H1 (cell line): ENCODE measurements around the gene PHF3. TPM values are rescaled to one million over a fixed set of nuclear protein-coding genes. Genes with fewer than 3 reads are reported as not detected.

Experiments used
- CTCF ChIA-PET: fragments of 300-600 bp; sonication (Branson Sonifier 250); formaldehyde crosslinking; loops from one replicate; lab custom pipeline; 2021; ENCODE audit not compliant: partially characterized antibody; lab: Charles Lee
- POLR2A ChIA-PET: fragments of 300-600 bp; sonication (Branson Sonifier 250); formaldehyde crosslinking; loops from one replicate; lab custom pipeline; 2021; ENCODE audit warnings: inconsistent platforms; ENCODE audit not compliant: partially characterized antibody; lab: Charles Lee
- DNase-seq, 2 experiments: peaks; one replicate each; pipeline versions ENCODE4 v3.0.0 to v3.0.0-alpha.2; 2010 to 2022; ENCODE audit warnings: low spot score in 2 of 2, low read depth in 1 of 2, mixed read lengths in 1 of 2
- FAIRE-seq: peaks from 2 replicates; lab custom pipeline; 2011; peaks lifted over from hg19 to GRCh38; lab: Jason Lieb, UNC
- H2AFZ ChIP-seq: 2 replicates; pipeline ENCODE4 v1.8.1; 2012; ENCODE audit warnings: low read length, inconsistent platforms
- H2AK5ac ChIP-seq: 2 replicates; pipeline ENCODE4 v1.6.1; 2013; ENCODE audit warnings: low read depth, low read length
- H2BK120ac ChIP-seq: replicated peaks from 2 replicates; pipeline ENCODE3; 2013; ENCODE audit warnings: low read depth, low read length, inconsistent platforms
- H2BK12ac ChIP-seq: 2 replicates; pipeline ENCODE4 v1.6.1; 2013; ENCODE audit warnings: low read depth, low read length
- H2BK15ac ChIP-seq: 2 replicates; pipeline ENCODE4 v1.6.1; 2013; ENCODE audit warnings: low read length
- H2BK20ac ChIP-seq: 2 replicates; pipeline ENCODE4 v1.6.1; 2013; ENCODE audit warnings: low read length
- H2BK5ac ChIP-seq: 2 replicates; pipeline ENCODE4 v1.6.1; 2013; ENCODE audit warnings: low read depth, low read length
- H3K14ac ChIP-seq: 2 replicates; pipeline ENCODE4 v1.6.1; 2013; ENCODE audit warnings: inconsistent platforms; ENCODE audit not compliant: insufficient read length
- H3K18ac ChIP-seq: 2 replicates; pipeline ENCODE4 v1.6.1; 2013; ENCODE audit warnings: low read length; ENCODE audit errors: extremely low read depth
- H3K23ac ChIP-seq: 2 replicates; pipeline ENCODE4 v1.6.1; 2013; ENCODE audit warnings: inconsistent platforms; ENCODE audit not compliant: insufficient read length
- H3K23me2 ChIP-seq: 2 replicates; pipeline ENCODE4 v1.6.1; 2013; ENCODE audit warnings: low read depth, low read length
- H3K27ac ChIP-seq: 2 replicates; pipeline ENCODE4 v1.6.1; 2011; ENCODE audit warnings: low read depth, low read length, inconsistent platforms
- H3K27me3 ChIP-seq, 4 experiments: replicated peaks in 1 of 4; 1 replicate in 1 of 4; 2 replicates in 3 of 4; pipeline versions ENCODE4 v1.6.1 to v1.8.1; 2011 to 2013; ENCODE audit warnings: low read length in 3 of 4, mild to moderate bottlenecking in 3 of 4, inconsistent platforms in 2 of 4, mixed read lengths in 2 of 4, moderate library complexity in 1 of 4; ENCODE audit not compliant: control insufficient read depth in 3 of 4, insufficient read depth in 3 of 4; ENCODE audit errors: extremely low read depth in 1 of 4
- H3K36me3 ChIP-seq, 4 experiments: 2 replicates each; pipeline versions ENCODE4 v1.6.1 to v1.8.1; 2011 to 2013; ENCODE audit warnings: mild to moderate bottlenecking in 4 of 4, low read length in 3 of 4, moderate library complexity in 2 of 4, control low read depth in 1 of 4, inconsistent platforms in 1 of 4; ENCODE audit not compliant: insufficient read depth in 4 of 4, control insufficient read depth in 2 of 4
- H3K4ac ChIP-seq: replicated peaks from 2 replicates; pipeline ENCODE3; 2013; ENCODE audit warnings: low read length, low read depth, mixed read lengths, inconsistent platforms; ENCODE audit not compliant: insufficient read length
- H3K4me1 ChIP-seq, 4 experiments: replicated peaks in 1 of 4; 1 replicate in 1 of 4; 2 replicates in 3 of 4; pipeline versions ENCODE4 v1.6.1 to v1.8.1; 2011 to 2013; ENCODE audit warnings: low read length in 3 of 4, inconsistent platforms in 2 of 4, mixed read lengths in 1 of 4; ENCODE audit not compliant: insufficient read depth in 4 of 4, control insufficient read depth in 3 of 4
- H3K4me2 ChIP-seq, 2 experiments: 2 replicates each; pipeline versions ENCODE4 v1.6.1 to v1.8.1; 2011 to 2013; ENCODE audit warnings: low read depth in 2 of 2, low read length in 2 of 2, control low read depth in 1 of 2, inconsistent platforms in 1 of 2, mild to moderate bottlenecking in 1 of 2; ENCODE audit not compliant: insufficient read depth in 1 of 2
- H3K4me3 ChIP-seq, 4 experiments: fragments of 200-600, 300-600 bp in 1 of 4; sonication (generic), shearing (Covaris generic), sonication (Bioruptor Twin) in 1 of 4; 2 replicates each; pipeline versions ENCODE4 v1.5.1 to v1.8.1; 2011 to 2016; ENCODE audit warnings: low read length in 4 of 4, low read depth in 3 of 4, control low read depth in 2 of 4, inconsistent platforms in 2 of 4, mild to moderate bottlenecking in 2 of 4, mixed read lengths in 1 of 4, moderate library complexity in 1 of 4; ENCODE audit not compliant: insufficient read depth in 2 of 4; ENCODE audit errors: extremely low read depth in 1 of 4
- H3K56ac ChIP-seq: replicated peaks from 2 replicates; pipeline ENCODE3; 2013; ENCODE audit warnings: low read depth, mild to moderate bottlenecking, mixed read lengths, low read length, inconsistent platforms; ENCODE audit not compliant: insufficient read length
- H3K79me1 ChIP-seq: 2 replicates; pipeline ENCODE4 v1.6.1; 2013; ENCODE audit warnings: low read depth, low read length, control low read depth
- H3K79me2 ChIP-seq, 2 experiments: 2 replicates each; pipeline versions ENCODE4 v1.6.1 to v1.8.1; 2012 to 2013; ENCODE audit warnings: low read length in 2 of 2, mild to moderate bottlenecking in 2 of 2, inconsistent platforms in 1 of 2; ENCODE audit not compliant: insufficient read depth in 2 of 2, control insufficient read depth in 1 of 2
- H3K9ac ChIP-seq, 4 experiments: replicated peaks in 1 of 4; 1 replicate in 1 of 4; 2 replicates in 3 of 4; pipeline versions ENCODE4 v1.6.1 to v1.8.1; 2011 to 2013; ENCODE audit warnings: low read depth in 3 of 4, low read length in 3 of 4, control low read depth in 2 of 4, mild to moderate bottlenecking in 2 of 4, moderate library complexity in 2 of 4, inconsistent platforms in 1 of 4; ENCODE audit errors: extremely low read depth in 1 of 4
- H3K9me3 ChIP-seq, 2 experiments: 2 replicates each; pipeline versions ENCODE4 v1.6.1 to v1.8.1; 2012 to 2013; ENCODE audit warnings: mild to moderate bottlenecking in 2 of 2, moderate library complexity in 2 of 2, control low read depth in 1 of 2, inconsistent platforms in 1 of 2, low read depth in 1 of 2, low read length in 1 of 2, mixed read lengths in 1 of 2; ENCODE audit not compliant: insufficient read depth in 2 of 2
- H4K20me1 ChIP-seq, 2 experiments: replicated peaks in 1 of 2; 2 replicates each; pipeline versions ENCODE3 to v1.8.1; 2011 to 2013; ENCODE audit warnings: inconsistent platforms in 2 of 2, low read length in 2 of 2, mild to moderate bottlenecking in 1 of 2; ENCODE audit not compliant: insufficient read depth in 2 of 2, control insufficient read depth in 1 of 2
- H4K5ac ChIP-seq: 2 replicates; pipeline ENCODE4 v1.6.1; 2013; ENCODE audit warnings: low read length, low read depth, mixed read lengths, inconsistent platforms; ENCODE audit not compliant: insufficient read length
- H4K8ac ChIP-seq: 2 replicates; pipeline ENCODE4 v1.8.0; 2013; ENCODE audit warnings: mild to moderate bottlenecking, moderate library complexity, low read length, inconsistent platforms; ENCODE audit not compliant: insufficient read depth; ENCODE audit errors: extremely low read depth
- H4K91ac ChIP-seq: replicated peaks from 2 replicates; pipeline ENCODE3; 2013; ENCODE audit warnings: low read length, mixed read lengths, inconsistent platforms; ENCODE audit not compliant: insufficient read length
- ASH2L ChIP-seq: fragments of 200-600, 300-600 bp; sonication (generic); IDR thresholded peaks from one replicate; pipeline ENCODE4 v1.7.1; 2017; ENCODE audit warnings: low read length
- CREB1 ChIP-seq: IDR thresholded peaks from 2 replicates; pipeline ENCODE4 v1.6.1; 2012; ENCODE audit warnings: inconsistent platforms
- GTF2F1 ChIP-seq: IDR thresholded peaks from 2 replicates; pipeline ENCODE4 v1.6.1; 2012; ENCODE audit warnings: low read depth, low read length, improper control_type of control experiment, borderline replicate concordance
- KDM1A ChIP-seq: fragments of 200-600, 300-600 bp; sonication (generic); IDR thresholded peaks from 2 replicates; pipeline ENCODE4 v1.7.1; 2016; ENCODE audit warnings: mild to moderate bottlenecking, low read length, borderline replicate concordance
- POLR2A ChIP-seq, 2 experiments: IDR thresholded peaks; 1 replicate in 1 of 2; 2 replicates in 1 of 2; pipeline ENCODE4 v1.6.1; 2011; ENCODE audit warnings: low read depth in 2 of 2, low read length in 2 of 2, mild to moderate bottlenecking in 2 of 2; ENCODE audit errors: control extremely low read depth in 1 of 2
- SP1 ChIP-seq: IDR thresholded peaks from 2 replicates; pipeline ENCODE4 v1.6.1; 2011; ENCODE audit warnings: low read depth, low read length
- TBP ChIP-seq: IDR thresholded peaks from 2 replicates; pipeline ENCODE4 v1.6.1; 2011; ENCODE audit warnings: low read depth, low read length, improper control_type of control experiment
- WGBS, 2 experiments: shearing (Covaris generic) in 1 of 2; methylation state at CpG; one replicate each; pipeline versions ENCODE4 v1.1.6 to v1.1.7; 2013 to 2015; ENCODE audit warnings: low lambda C conversion rate in 2 of 2, mixed read lengths in 2 of 2, inconsistent platforms in 1 of 2, low coverage in 1 of 2, missing lambda C conversion rate in 1 of 2; ENCODE audit not compliant: insufficient replicate concordance in 2 of 2, insufficient coverage in 1 of 2, insufficient read length in 1 of 2; ENCODE audit errors: extremely low coverage in 1 of 2, missing lambda C conversion rate in 1 of 2; 5-methylcytosine and 5-hydroxymethylcytosine counted together
- polyA plus RNA-seq, 7 experiments: library from polyadenylated mRNA; depleted of rRNA in 3 of 7; stranded (reverse) in 5 of 7; unstranded in 2 of 7; fragments of >200 nt in 5 of 7; fragments of 200-250 nt in 2 of 7; gene quantifications; 1 replicate in 5 of 7; 2 replicates in 1 of 7; 4 replicates in 1 of 7; pipeline versions ENCODE4 v1.2.1 to v1.2.3, GENCODE V29; 2011 to 2013; ENCODE audit warnings: missing spikeins in 2 of 7, mixed read lengths in 2 of 7
- total RNA-seq: library from RNA; stranded (reverse); fragmentation: NEBNext Ultra II Directional; extraction: Animal tissue kit (Norgen Biotek cat#: 25700); gene quantifications from 2 replicates; pipeline ENCODE4 v1.2.1, GENCODE V29; 2021
- TF ChIP-seq, protein P1 (sequence below), 3 experiments: IDR thresholded peaks; 1 replicate in 2 of 3; 2 replicates in 1 of 3; pipeline versions ENCODE4 v1.5.1 to v1.6.1; 2011; ENCODE audit warnings: low read length in 3 of 3, mild to moderate bottlenecking in 3 of 3, inconsistent platforms in 2 of 3, low read depth in 1 of 3, moderate library complexity in 1 of 3; ENCODE audit not compliant: insufficient read depth in 1 of 3; ENCODE audit errors: control extremely low read depth in 1 of 3

The PHF3 gene
- total and polyA plus RNA-seq, 2 of the 8 experiments (the other 6 are each of a cell fraction or from before 2014, with no cell fraction given) = 10.1 to 69.3 TPM

GRCh38 chr6:63660757-63661156 lies 25.2 kb downstream of the PHF3 start:
- Histone ChIP-seq H2AK5ac (no peak overlapping the region), H3K79me1 (peaks cover 5% of the 10 kb centered on the region), H3K4ac (no peak overlapping the region), H2BK120ac (no peak overlapping the region), H3K14ac (peak overlapping the region; percentile 48), H4K5ac (peak overlapping the region; percentile 60), H2BK20ac (no peak overlapping the region), H3K9me3 (no peaks in the 10 kb centered on the region), H4K8ac (no peak overlapping the region), H3K9ac (no peak overlapping the region), H3K23me2 (no peaks in the 10 kb centered on the region; the same call in 1 of the 2 replicates), H2AFZ (no peak overlapping the region), H2BK5ac (no peak overlapping the region), H2BK12ac (no peak overlapping the region), H4K20me1 (peaks cover 10 to 17% of the 10 kb centered on the region in 2 experiments), H3K56ac (no peak overlapping the region), H3K23ac (peak overlapping the region; percentile 52), H3K36me3 (no peaks in the 10 kb centered on the region), H3K4me2 (no peak overlapping the region), H3K27ac (no peak overlapping the region), H3K79me2 (peaks cover 12 to 100% of the 10 kb centered on the region in 2 experiments), H4K91ac (no peak overlapping the region), H3K18ac (no peak overlapping the region), H3K4me3 (no peak overlapping the region; a peak in 1 of 8 replicates), H3K27me3 (peaks cover 0 to 1% (median 0%) of the 10 kb centered on the region in 4 experiments; a peak in 1 of 7 replicates), H2BK15ac (no peak overlapping the region), H3K4me1 (peaks cover 0 to 3% (median 1%) of the 10 kb centered on the region in 4 experiments; a peak in 2 of 7 replicates)
- WGBS, 2 experiments = 78% methylated on average over 1 of the region's 1 CpG; no CpG with 5 or more reads in 1 of the 2 experiments
- ChIA-PET CTCF (interaction anchor here (0.6 kb wide), 1 partner anchor 69 kb away, joined by 4 read pairs; no protein-coding TSS in a partner anchor), POLR2A (interaction anchor here (1.0 to 1.2 kb wide), 2 partner anchors 13 to 87 kb away, joined by 3 read pairs; no protein-coding TSS in a partner anchor)
- TF ChIP-seq ASH2L (no peak), SP1 (no peak), GTF2F1 (no peak), TBP (no peak), KDM1A (no peak), CREB1 (no peak), POLR2A (IDR thresholded peaks at IDR 0.05; ENCODE audit: control extremely low read depth in 1 of 2, low read depth in 2 of 2, low read length in 2 of 2) (no peak)
- TF ChIP-seq, protein P1, sequence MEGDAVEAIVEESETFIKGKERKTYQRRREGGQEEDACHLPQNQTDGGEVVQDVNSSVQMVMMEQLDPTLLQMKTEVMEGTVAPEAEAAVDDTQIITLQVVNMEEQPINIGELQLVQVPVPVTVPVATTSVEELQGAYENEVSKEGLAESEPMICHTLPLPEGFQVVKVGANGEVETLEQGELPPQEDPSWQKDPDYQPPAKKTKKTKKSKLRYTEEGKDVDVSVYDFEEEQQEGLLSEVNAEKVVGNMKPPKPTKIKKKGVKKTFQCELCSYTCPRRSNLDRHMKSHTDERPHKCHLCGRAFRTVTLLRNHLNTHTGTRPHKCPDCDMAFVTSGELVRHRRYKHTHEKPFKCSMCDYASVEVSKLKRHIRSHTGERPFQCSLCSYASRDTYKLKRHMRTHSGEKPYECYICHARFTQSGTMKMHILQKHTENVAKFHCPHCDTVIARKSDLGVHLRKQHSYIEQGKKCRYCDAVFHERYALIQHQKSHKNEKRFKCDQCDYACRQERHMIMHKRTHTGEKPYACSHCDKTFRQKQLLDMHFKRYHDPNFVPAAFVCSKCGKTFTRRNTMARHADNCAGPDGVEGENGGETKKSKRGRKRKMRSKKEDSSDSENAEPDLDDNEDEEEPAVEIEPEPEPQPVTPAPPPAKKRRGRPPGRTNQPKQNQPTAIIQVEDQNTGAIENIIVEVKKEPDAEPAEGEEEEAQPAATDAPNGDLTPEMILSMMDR (IDR thresholded peaks at IDR 0.05; ENCODE audit: control extremely low read depth in 1 of 3, insufficient read depth in 1 of 3, low read depth in 1 of 3, low read length in 3 of 3) = no peak
- no peak for DNase-seq
- FAIRE-seq = no peak
